ENCODE results near the gene TSPAN4.

GRCh38 chr11:830295-831117, 12.1 kb upstream of the TSPAN4 start:
- TF ChIP-seq, protein P1, sequence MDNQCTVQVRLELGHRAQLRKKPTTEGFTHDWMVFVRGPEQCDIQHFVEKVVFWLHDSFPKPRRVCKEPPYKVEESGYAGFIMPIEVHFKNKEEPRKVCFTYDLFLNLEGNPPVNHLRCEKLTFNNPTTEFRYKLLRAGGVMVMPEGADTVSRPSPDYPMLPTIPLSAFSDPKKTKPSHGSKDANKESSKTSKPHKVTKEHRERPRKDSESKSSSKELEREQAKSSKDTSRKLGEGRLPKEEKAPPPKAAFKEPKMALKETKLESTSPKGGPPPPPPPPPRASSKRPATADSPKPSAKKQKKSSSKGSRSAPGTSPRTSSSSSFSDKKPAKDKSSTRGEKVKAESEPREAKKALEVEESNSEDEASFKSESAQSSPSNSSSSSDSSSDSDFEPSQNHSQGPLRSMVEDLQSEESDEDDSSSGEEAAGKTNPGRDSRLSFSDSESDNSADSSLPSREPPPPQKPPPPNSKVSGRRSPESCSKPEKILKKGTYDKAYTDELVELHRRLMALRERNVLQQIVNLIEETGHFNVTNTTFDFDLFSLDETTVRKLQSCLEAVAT (IDR thresholded peaks at IDR 0.05), result no peak
- TF ChIP-seq EP300 (IDR thresholded peaks at IDR 0.05; ENCODE audit: borderline replicate concordance in 1 of 2, control insufficient read depth in 1 of 2, low read depth in 2 of 2, low read length in 2 of 2), result no peak
- TF ChIP-seq USF2 (IDR thresholded peaks at IDR 0.05; ENCODE audit: borderline replicate concordance, low read depth, low read length), result peak; percentile 25
- TF ChIP-seq, protein P2, sequence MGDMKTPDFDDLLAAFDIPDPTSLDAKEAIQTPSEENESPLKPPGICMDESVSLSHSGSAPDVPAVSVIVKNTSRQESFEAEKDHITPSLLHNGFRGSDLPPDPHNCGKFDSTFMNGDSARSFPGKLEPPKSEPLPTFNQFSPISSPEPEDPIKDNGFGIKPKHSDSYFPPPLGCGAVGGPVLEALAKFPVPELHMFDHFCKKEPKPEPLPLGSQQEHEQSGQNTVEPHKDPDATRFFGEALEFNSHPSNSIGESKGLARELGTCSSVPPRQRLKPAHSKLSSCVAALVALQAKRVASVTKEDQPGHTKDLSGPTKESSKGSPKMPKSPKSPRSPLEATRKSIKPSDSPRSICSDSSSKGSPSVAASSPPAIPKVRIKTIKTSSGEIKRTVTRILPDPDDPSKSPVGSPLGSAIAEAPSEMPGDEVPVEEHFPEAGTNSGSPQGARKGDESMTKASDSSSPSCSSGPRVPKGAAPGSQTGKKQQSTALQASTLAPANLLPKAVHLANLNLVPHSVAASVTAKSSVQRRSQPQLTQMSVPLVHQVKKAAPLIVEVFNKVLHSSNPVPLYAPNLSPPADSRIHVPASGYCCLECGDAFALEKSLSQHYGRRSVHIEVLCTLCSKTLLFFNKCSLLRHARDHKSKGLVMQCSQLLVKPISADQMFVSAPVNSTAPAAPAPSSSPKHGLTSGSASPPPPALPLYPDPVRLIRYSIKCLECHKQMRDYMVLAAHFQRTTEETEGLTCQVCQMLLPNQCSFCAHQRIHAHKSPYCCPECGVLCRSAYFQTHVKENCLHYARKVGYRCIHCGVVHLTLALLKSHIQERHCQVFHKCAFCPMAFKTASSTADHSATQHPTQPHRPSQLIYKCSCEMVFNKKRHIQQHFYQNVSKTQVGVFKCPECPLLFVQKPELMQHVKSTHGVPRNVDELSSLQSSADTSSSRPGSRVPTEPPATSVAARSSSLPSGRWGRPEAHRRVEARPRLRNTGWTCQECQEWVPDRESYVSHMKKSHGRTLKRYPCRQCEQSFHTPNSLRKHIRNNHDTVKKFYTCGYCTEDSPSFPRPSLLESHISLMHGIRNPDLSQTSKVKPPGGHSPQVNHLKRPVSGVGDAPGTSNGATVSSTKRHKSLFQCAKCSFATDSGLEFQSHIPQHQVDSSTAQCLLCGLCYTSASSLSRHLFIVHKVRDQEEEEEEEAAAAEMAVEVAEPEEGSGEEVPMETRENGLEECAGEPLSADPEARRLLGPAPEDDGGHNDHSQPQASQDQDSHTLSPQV (IDR thresholded peaks at IDR 0.05), result no peak
